Transverse colon (tissue), 4 donors: Measurements from ENCODE around the gene ALPK1.

Experiments
- CTCF ChIP-seq, 5 experiments: fragments of 200-600 bp in 3 of 5; fragments of 450-650 bp in 2 of 5; sonication (generic) in 3 of 5; IDR thresholded peaks; 1 replicate in 2 of 5; 2 replicates in 3 of 5; pipeline ENCODE4 v1.5.1; 2016 to 2017; ENCODE audit warnings: antibody characterized with exemption in 5 of 5, inconsistent platforms in 3 of 5, mild to moderate bottlenecking in 2 of 5, moderate library complexity in 1 of 5
- EP300 ChIP-seq: sonication (generic); formaldehyde crosslinking; IDR thresholded peaks from one replicate; pipeline ENCODE4 v1.6.1; 2017; ENCODE audit warnings: antibody characterized with exemption, low read depth
- POLR2A ChIP-seq: fragments of 450-650 bp; IDR thresholded peaks from one replicate; pipeline ENCODE4 v1.6.1; 2016; ENCODE audit warnings: antibody characterized with exemption, mild to moderate bottlenecking, moderate library complexity
- POLR2AphosphoS5 ChIP-seq, 3 donors: sonication (generic); formaldehyde crosslinking; IDR thresholded peaks; one replicate each; pipeline ENCODE4 v1.6.1; 2016; ENCODE audit warnings: antibody characterized with exemption in 3 of 3

- TF ChIP-seq CTCF (IDR thresholded peaks at IDR 0.05) = no peak
- no peak for TF ChIP-seq POLR2A
- TF ChIP-seq POLR2AphosphoS5 (IDR thresholded peaks at IDR 0.05) = no peak
- TF ChIP-seq EP300 = no peak
Measured at GRCh38 chr4:112421911-112422310, 124.7 kb downstream of the ALPK1 start.
